ENCODE data around the gene CDKN3.

Gene CDKN3

GRCh38 chr14:54424479-54424901 lies 27.7 kb downstream of the CDKN3 start:
- no CpG with 5 or more reads among the region's 4 CpGs for WGBS (ENCODE audit: extremely low coverage, insufficient coverage, insufficient read length)
- no peaks in the 10 kb centered on the region for H3K9me3 ChIP-seq (ENCODE audit: insufficient read depth, low read depth, low read length)
- no peak for DNase-seq
- no peak overlapping the region for H3K4me3 ChIP-seq (ENCODE audit: low read depth, low read length)
- H3K4me1 ChIP-seq (ENCODE audit: control insufficient read depth in 1 of 2, insufficient read depth in 2 of 2, low read length in 2 of 2), result no peaks in the 10 kb centered on the region
- H3K18ac ChIP-seq (ENCODE audit: low read length), result no peak overlapping the region
- peaks cover 4 to 7% of the 10 kb centered on the region in 2 experiments for H3K36me3 ChIP-seq (ENCODE audit: control insufficient read depth in 1 of 2, insufficient read depth in 2 of 2, low read length in 2 of 2)
- H3K79me2 ChIP-seq (ENCODE audit: control insufficient read depth, insufficient read depth, low read length, poor library complexity), result no peaks in the 10 kb centered on the region
- H2BK12ac ChIP-seq (ENCODE audit: low read length), result no peak overlapping the region
- no peak overlapping the region for H3K4me2 ChIP-seq (ENCODE audit: low read length)
- H3K27me3 ChIP-seq (ENCODE audit: insufficient read depth, low read length), result no peaks in the 10 kb centered on the region
- H4K8ac ChIP-seq (ENCODE audit: low read depth, low read length), result no peak overlapping the region
- no peak overlapping the region for H3K9ac ChIP-seq (ENCODE audit: low read length)
- H3K27ac ChIP-seq (ENCODE audit: low read depth, low read length), result no peak overlapping the region
- H3K4ac ChIP-seq (ENCODE audit: low read depth, low read length), result no peak overlapping the region
- no peaks in the 10 kb centered on the region for H3K79me1 ChIP-seq (ENCODE audit: low read length)
- no peak overlapping the region for H3K23ac ChIP-seq (ENCODE audit: low read length)
- H4K91ac ChIP-seq (ENCODE audit: low read depth, low read length), result no peak overlapping the region
- H3K14ac ChIP-seq (ENCODE audit: low read length), result no peak overlapping the region
- H2AFZ ChIP-seq (ENCODE audit: insufficient read depth, low read length, poor library complexity), result no peak overlapping the region
- H4K12ac ChIP-seq (ENCODE audit: low read depth, low read length), result no peak overlapping the region
- H2BK120ac ChIP-seq (ENCODE audit: insufficient read depth, low read length, poor library complexity), result no peak overlapping the region
- no peak overlapping the region for H2BK5ac ChIP-seq (ENCODE audit: low read depth, low read length, poor library complexity)
- no peak overlapping the region for H2AK5ac ChIP-seq (ENCODE audit: low read length)

GRCh38 chr14:54425068-54425467 lies 28.3 kb downstream of the CDKN3 start:
- no peak overlapping the region for H3K23ac ChIP-seq (ENCODE audit: low read length)
- H2AFZ ChIP-seq (ENCODE audit: insufficient read depth, low read length, poor library complexity), result no peak overlapping the region
- no peak overlapping the region for H2BK120ac ChIP-seq (ENCODE audit: insufficient read depth, low read length, poor library complexity)
- no peak overlapping the region for H3K4ac ChIP-seq (ENCODE audit: low read depth, low read length)
- no peak overlapping the region for H3K9ac ChIP-seq (ENCODE audit: low read length)
- no peak overlapping the region for H4K91ac ChIP-seq (ENCODE audit: low read depth, low read length)
- no peaks in the 10 kb centered on the region for H3K9me3 ChIP-seq (ENCODE audit: insufficient read depth, low read depth, low read length)
- no peak overlapping the region for H3K4me2 ChIP-seq (ENCODE audit: low read length)
- H3K18ac ChIP-seq (ENCODE audit: low read length), result no peak overlapping the region
- no peak overlapping the region for H4K12ac ChIP-seq (ENCODE audit: low read depth, low read length)
- H2BK12ac ChIP-seq (ENCODE audit: low read length), result no peak overlapping the region
- no peak overlapping the region for H2BK5ac ChIP-seq (ENCODE audit: low read depth, low read length, poor library complexity)
- no peak overlapping the region for H4K8ac ChIP-seq (ENCODE audit: low read depth, low read length)
- H3K4me1 ChIP-seq (ENCODE audit: control insufficient read depth in 1 of 2, insufficient read depth in 2 of 2, low read length in 2 of 2), result no peaks in the 10 kb centered on the region
- no peak for DNase-seq
- no peaks in the 10 kb centered on the region for H3K79me1 ChIP-seq (ENCODE audit: low read length)
- H3K36me3 ChIP-seq (ENCODE audit: control insufficient read depth in 1 of 2, insufficient read depth in 2 of 2, low read length in 2 of 2), result peaks cover 6 to 11% of the 10 kb centered on the region in 2 experiments
- no peaks in the 10 kb centered on the region for H3K79me2 ChIP-seq (ENCODE audit: control insufficient read depth, insufficient read depth, low read length, poor library complexity)
- H3K14ac ChIP-seq (ENCODE audit: low read length), result no peak overlapping the region
- no peaks in the 10 kb centered on the region for H3K27me3 ChIP-seq (ENCODE audit: insufficient read depth, low read length)
- no peak overlapping the region for H3K4me3 ChIP-seq (ENCODE audit: low read depth, low read length)
- WGBS (ENCODE audit: extremely low coverage, insufficient coverage, insufficient read length), result no CpG with 5 or more reads among the region's 2 CpGs
- no peak overlapping the region for H3K27ac ChIP-seq (ENCODE audit: low read depth, low read length)
- H2AK5ac ChIP-seq (ENCODE audit: low read length), result no peak overlapping the region

GRCh38 chr14:54425537-54426274 lies 28.9 kb downstream of the CDKN3 start:
- no peaks in the 10 kb centered on the region for H3K27me3 ChIP-seq (ENCODE audit: insufficient read depth, low read length)
- H2AFZ ChIP-seq (ENCODE audit: insufficient read depth, low read length, poor library complexity), result no peak overlapping the region
- H2BK5ac ChIP-seq (ENCODE audit: low read depth, low read length, poor library complexity), result no peak overlapping the region
- H3K36me3 ChIP-seq (ENCODE audit: control insufficient read depth in 1 of 2, insufficient read depth in 2 of 2, low read length in 2 of 2), result peaks cover 7 to 12% of the 10 kb centered on the region in 2 experiments
- no peak overlapping the region for H2AK5ac ChIP-seq (ENCODE audit: low read length)
- H3K4me1 ChIP-seq (ENCODE audit: control insufficient read depth in 1 of 2, insufficient read depth in 2 of 2, low read length in 2 of 2), result no peaks in the 10 kb centered on the region
- no peaks in the 10 kb centered on the region for H3K79me1 ChIP-seq (ENCODE audit: low read length)
- no peak overlapping the region for H2BK12ac ChIP-seq (ENCODE audit: low read length)
- no peak overlapping the region for H3K4me3 ChIP-seq (ENCODE audit: low read depth, low read length)
- H3K18ac ChIP-seq (ENCODE audit: low read length), result no peak overlapping the region
- DNase-seq, result no peak
- H4K12ac ChIP-seq (ENCODE audit: low read depth, low read length), result no peak overlapping the region
- WGBS (ENCODE audit: extremely low coverage, insufficient coverage, insufficient read length), result no CpG with 5 or more reads among the region's 3 CpGs
- no peak overlapping the region for H4K91ac ChIP-seq (ENCODE audit: low read depth, low read length)
- no peaks in the 10 kb centered on the region for H3K9me3 ChIP-seq (ENCODE audit: insufficient read depth, low read depth, low read length)
- no peak overlapping the region for H3K27ac ChIP-seq (ENCODE audit: low read depth, low read length)
- no peak overlapping the region for H2BK120ac ChIP-seq (ENCODE audit: insufficient read depth, low read length, poor library complexity)
- H3K23ac ChIP-seq (ENCODE audit: low read length), result no peak overlapping the region
- no peak overlapping the region for H3K9ac ChIP-seq (ENCODE audit: low read length)
- no peak overlapping the region for H4K8ac ChIP-seq (ENCODE audit: low read depth, low read length)
- H3K14ac ChIP-seq (ENCODE audit: low read length), result no peak overlapping the region
- H3K79me2 ChIP-seq (ENCODE audit: control insufficient read depth, insufficient read depth, low read length, poor library complexity), result no peaks in the 10 kb centered on the region
- no peak overlapping the region for H3K4ac ChIP-seq (ENCODE audit: low read depth, low read length)
- H3K4me2 ChIP-seq (ENCODE audit: low read length), result no peak overlapping the region

- H3K4me3 ChIP-seq (ENCODE audit: low read depth, low read length), result no peak overlapping the region
- H4K12ac ChIP-seq (ENCODE audit: low read depth, low read length), result no peak overlapping the region
- no peak overlapping the region for H2BK5ac ChIP-seq (ENCODE audit: low read depth, low read length, poor library complexity)
- peaks cover 10 to 14% of the 10 kb centered on the region in 2 experiments for H3K36me3 ChIP-seq (ENCODE audit: control insufficient read depth in 1 of 2, insufficient read depth in 2 of 2, low read length in 2 of 2)
- H3K27me3 ChIP-seq (ENCODE audit: insufficient read depth, low read length), result no peaks in the 10 kb centered on the region
- H2BK12ac ChIP-seq (ENCODE audit: low read length), result no peak overlapping the region
- no peak overlapping the region for H3K14ac ChIP-seq (ENCODE audit: low read length)
- WGBS (ENCODE audit: extremely low coverage, insufficient coverage, insufficient read length), result no CpG with 5 or more reads among the region's 3 CpGs
- H4K8ac ChIP-seq (ENCODE audit: low read depth, low read length), result no peak overlapping the region
- no peak overlapping the region for H3K18ac ChIP-seq (ENCODE audit: low read length)
- no peaks in the 10 kb centered on the region for H3K9me3 ChIP-seq (ENCODE audit: insufficient read depth, low read depth, low read length)
- H3K4ac ChIP-seq (ENCODE audit: low read depth, low read length), result no peak overlapping the region
- no peak overlapping the region for H3K4me2 ChIP-seq (ENCODE audit: low read length)
- H3K79me1 ChIP-seq (ENCODE audit: low read length), result no peaks in the 10 kb centered on the region
- no peaks in the 10 kb centered on the region for H3K79me2 ChIP-seq (ENCODE audit: control insufficient read depth, insufficient read depth, low read length, poor library complexity)
- no peak overlapping the region for H2AFZ ChIP-seq (ENCODE audit: insufficient read depth, low read length, poor library complexity)
- H3K9ac ChIP-seq (ENCODE audit: low read length), result no peak overlapping the region
- no peak for DNase-seq
- H2BK120ac ChIP-seq (ENCODE audit: insufficient read depth, low read length, poor library complexity), result no peak overlapping the region
- H4K91ac ChIP-seq (ENCODE audit: low read depth, low read length), result no peak overlapping the region
- H3K4me1 ChIP-seq (ENCODE audit: control insufficient read depth in 1 of 2, insufficient read depth in 2 of 2, low read length in 2 of 2), result no peaks in the 10 kb centered on the region
- H3K23ac ChIP-seq (ENCODE audit: low read length), result no peak overlapping the region
- no peak overlapping the region for H2AK5ac ChIP-seq (ENCODE audit: low read length)
- no peak overlapping the region for H3K27ac ChIP-seq (ENCODE audit: low read depth, low read length)
Measured at GRCh38 chr14:54427871-54428270, 31.1 kb downstream of the CDKN3 start.

Measured in trophoblast cell (in vitro differentiated cells and primary cell).